Progenitor cell of endocrine pancreas (in vitro differentiated cells): ENCODE data around the gene FAM187B. TPM values are rescaled to one million over a fixed set of nuclear protein-coding genes. Genes with fewer than 3 reads are reported as not detected.

ENCODE experiments used
- DNase-seq: peaks from one replicate; pipeline ENCODE4 v3.0.0; 2021; ENCODE audit warnings: low spot score; ENCODE audit not compliant: unreplicated experiment
- H3K27ac Mint-ChIP-seq: 2 replicates; pipeline ENCODE4 v1.8.0; 2021; ENCODE audit warnings: mild to moderate bottlenecking, moderate library complexity, mixed read lengths
- H3K27me3 Mint-ChIP-seq: 2 replicates; pipeline ENCODE4 v1.8.0; 2021; ENCODE audit warnings: mixed read lengths
- H3K36me3 Mint-ChIP-seq: 2 replicates; pipeline ENCODE4 v1.8.0; 2022; ENCODE audit warnings: mixed read lengths; ENCODE audit not compliant: insufficient read depth
- H3K4me1 Mint-ChIP-seq: 2 replicates; pipeline ENCODE4 v1.8.0; 2021; ENCODE audit warnings: low read depth, mixed read lengths
- H3K4me3 Mint-ChIP-seq: 2 replicates; pipeline ENCODE4 v1.8.0; 2021; ENCODE audit warnings: low read depth, mild to moderate bottlenecking, moderate library complexity, mixed read lengths
- H3K9me3 Mint-ChIP-seq: 2 replicates; pipeline ENCODE4 v1.8.0; 2021; ENCODE audit warnings: low read depth, mixed read lengths
- CTCF ChIP-seq: fragments of 200-600 bp; sonication (generic); IDR thresholded peaks from one replicate; pipeline ENCODE4 v1.5.0; 2021; ENCODE audit warnings: antibody characterized with exemption, mild to moderate bottlenecking; ENCODE audit not compliant: unreplicated experiment
- total RNA-seq: library from RNA; stranded (reverse); gene quantifications from 2 replicates; pipeline ENCODE4 v1.2.1, GENCODE V29; 2021

Gene FAM187B
- total RNA-seq, 1 donor from 2014 or later = not detected

- peaks cover 15% of the 10 kb centered on the region for H3K36me3 Mint-ChIP-seq
- no peak overlapping the region for H3K27ac Mint-ChIP-seq
- peaks cover 8% of the 10 kb centered on the region for H3K4me1 Mint-ChIP-seq
- TF ChIP-seq CTCF = no peak
- no peaks in the 10 kb centered on the region for H3K9me3 Mint-ChIP-seq
- no peak for DNase-seq
- no peaks in the 10 kb centered on the region for H3K27me3 Mint-ChIP-seq
- no peak overlapping the region for H3K4me3 Mint-ChIP-seq
These were observed 32.3 kb upstream of the FAM187B start for GRCh38 chr19:35260694-35261304.

- DNase-seq = no peak
- no peak overlapping the region for H3K27ac Mint-ChIP-seq
- H3K27me3 Mint-ChIP-seq = no peaks in the 10 kb centered on the region
- peaks cover 24% of the 10 kb centered on the region for H3K36me3 Mint-ChIP-seq
- H3K4me3 Mint-ChIP-seq = no peak overlapping the region
- no peak for TF ChIP-seq CTCF
- H3K4me1 Mint-ChIP-seq = peaks cover 21% of the 10 kb centered on the region
- no peaks in the 10 kb centered on the region for H3K9me3 Mint-ChIP-seq
These were observed 28.5 kb upstream of the FAM187B start for GRCh38 chr19:35257113-35257461.

GRCh38 chr19:35256566-35256965 is 28.0 kb upstream of the FAM187B start:
- Mint-ChIP-seq H3K27ac (no peak overlapping the region), H3K4me3 (no peak overlapping the region), H3K4me1 (peaks cover 22% of the 10 kb centered on the region), H3K9me3 (no peaks in the 10 kb centered on the region), H3K27me3 (no peaks in the 10 kb centered on the region), H3K36me3 (peaks cover 25% of the 10 kb centered on the region)
- no peak for TF ChIP-seq CTCF
- no peak for DNase-seq

GRCh38 chr19:35254341-35255297 is 26.1 kb upstream of the FAM187B start:
- H3K9me3 Mint-ChIP-seq = no peaks in the 10 kb centered on the region
- H3K4me3 Mint-ChIP-seq = no peak overlapping the region
- DNase-seq = no peak
- H3K27me3 Mint-ChIP-seq = no peaks in the 10 kb centered on the region
- H3K36me3 Mint-ChIP-seq = peaks cover 26% of the 10 kb centered on the region
- H3K27ac Mint-ChIP-seq = peak overlapping the region; percentile 23
- H3K4me1 Mint-ChIP-seq = peaks cover 33% of the 10 kb centered on the region
- no peak for TF ChIP-seq CTCF

GRCh38 chr19:35253316-35254286 is 25.1 kb upstream of the FAM187B start:
- no peak for DNase-seq
- no peaks in the 10 kb centered on the region for H3K27me3 Mint-ChIP-seq
- H3K9me3 Mint-ChIP-seq = no peaks in the 10 kb centered on the region
- peak overlapping the region; percentile 73 for H3K27ac Mint-ChIP-seq
- H3K36me3 Mint-ChIP-seq = peaks cover 26% of the 10 kb centered on the region
- TF ChIP-seq CTCF = no peak
- H3K4me1 Mint-ChIP-seq = peaks cover 38% of the 10 kb centered on the region
- H3K4me3 Mint-ChIP-seq = peak overlapping the region; percentile 1
